HG02885 (cell line): ENCODE data around the gene SLC5A11.

ENCODE experiments used
- ATAC-seq: cut with Tn5 transposase; IDR thresholded peaks from one replicate; pipeline ENCODE4 v1.9.1; 2021; ENCODE audit warnings: mild to moderate bottlenecking; ENCODE audit not compliant: unreplicated experiment, poor library complexity

SLC5A11 gene

GRCh38 chr16:24954137-24954536 lies 108.4 kb downstream of the SLC5A11 start:
- no peak for ATAC-seq

- no peak for ATAC-seq
These were observed 110.4 kb downstream of the SLC5A11 start for GRCh38 chr16:24955975-24956731.

GRCh38 chr16:24957887-24958286 lies 112.1 kb downstream of the SLC5A11 start:
- no peak for ATAC-seq
